Heart left ventricle (tissue), 13 donors: Measurements from ENCODE around the gene THY1.

Source experiments
- CTCF ChIP-seq, 12 donors: fragments of 200-600 bp; sonication (generic) in 4 of 12; IDR thresholded peaks; one replicate each; pipeline versions ENCODE4 v1.5.0 to v1.8.0; 2018 to 2022; ENCODE audit warnings: antibody characterized with exemption in 12 of 12, mild to moderate bottlenecking in 5 of 12
- POLR2A ChIP-seq, 2 donors: fragments of 450-650 bp; IDR thresholded peaks; one replicate each; pipeline ENCODE4 v1.6.1; 2017; ENCODE audit warnings: antibody characterized with exemption in 2 of 2, mild to moderate bottlenecking in 2 of 2, moderate library complexity in 2 of 2
- donor health status: ischemic (EF 13 %, LVEDD 7.1; RV severe dilation, severe dysfunction).
- donor health status: DM: no; HTN: yes; CAD: no.
- donor health status: DM: no; HTN: no; CAD: no.
- donor health status: ischemic (EF 25% LVEDD 6.9; RV normal size, moderate dysfunction).
- donor health status: ischemic (EF 25% LVEDD 5.7; RV mildly dilated, moderate dysfunction).
- donor health status: ischemic (EF 35%, LVEDD 5.7; RV mildly dilated, moderate dysfunction).
- donor health status: nonischemic (EF 11% LVEDD 7.7; RV severe dilation, severe dysfunction).
- donor health status: DM: yes; HTN: yes; CAD: no.
- donor health status: PGD.
- donor health status: ischemic (EF 29% LVEDD 5.4; RV normal size, mild dysfunction).
- donor health status: nonischemic (EF 23%, LVEDD 6.1; RV moderate dilation, normal function).

- TF ChIP-seq CTCF (IDR thresholded peaks at IDR 0.05) (no peak), POLR2A (IDR thresholded peaks at IDR 0.05) (no peak)
These were observed 23.5 kb upstream of the THY1 start for GRCh38 chr11:119446434-119446833.
